PC-9 (cell line): Measurements from ENCODE around the gene EDARADD. TPM values are rescaled to one million over a fixed set of nuclear protein-coding genes. Genes with fewer than 3 reads are reported as not detected.

Experiments
- BruUV-seq: library from RNA; stranded (reverse); fragments of 400-500 nt; replicated peaks from 2 replicates; lab custom pipeline; 2021; lab: Mats Ljungman, UMichigan
- CTCF ChIA-PET: fragments of 300-600 bp; sonication (Branson Sonifier 250); formaldehyde crosslinking; loops from one replicate; lab custom pipeline; 2022; ENCODE audit warnings: antibody characterized with exemption; lab: Charles Lee
- POLR2A ChIA-PET: fragments of 300-600 bp; sonication (Branson Sonifier 250); formaldehyde crosslinking; loops from one replicate; lab custom pipeline; 2022; ENCODE audit warnings: antibody characterized with exemption; ENCODE audit not compliant: unreplicated experiment; lab: Charles Lee
- DNase-seq, 2 experiments: peaks; one replicate each; pipeline versions ENCODE4 v3.0.0 to v3.0.0-alpha.2; 2015 to 2022; ENCODE audit warnings: mixed read lengths in 1 of 2
- H2AFZ ChIP-seq: fragments of 200-600 bp; sonication (generic); 2 replicates; pipeline ENCODE4 v1.8.1; 2017; ENCODE audit warnings: antibody characterized with exemption
- H3F3A ChIP-seq: fragments of 200-600 bp; sonication (generic); 2 replicates; pipeline ENCODE4 v1.8.1; 2017; ENCODE audit warnings: antibody characterized with exemption, mild to moderate bottlenecking, low read depth; ENCODE audit not compliant: insufficient read depth
- H3K27ac ChIP-seq: fragments of 200-600 bp; sonication (generic); 2 replicates; pipeline ENCODE4 v1.6.1; 2016; ENCODE audit warnings: mixed run types
- H3K27me3 ChIP-seq: fragments of 200-600 bp; sonication (generic); 2 replicates; pipeline ENCODE4 v1.6.1; 2016; ENCODE audit warnings: low read depth, mixed run types; ENCODE audit not compliant: insufficient read depth
- H3K36me3 ChIP-seq: fragments of 200-600 bp; sonication (generic); 2 replicates; pipeline ENCODE4 v1.6.1; 2016; ENCODE audit warnings: low read depth, mixed run types
- H3K4me1 ChIP-seq: fragments of 200-600 bp; sonication (generic); replicated peaks from 2 replicates; pipeline ENCODE4 v1.6.1; 2016; ENCODE audit warnings: mixed run types; ENCODE audit not compliant: insufficient read depth
- H3K4me2 ChIP-seq: fragments of 200-600 bp; sonication (generic); 2 replicates; pipeline ENCODE4 v1.6.1; 2017; ENCODE audit warnings: mixed run types
- H3K4me3 ChIP-seq: fragments of 200-600 bp; sonication (generic); 2 replicates; pipeline ENCODE4 v1.6.1; 2016; ENCODE audit warnings: mixed run types
- H3K79me2 ChIP-seq: fragments of 200-600 bp; sonication (generic); 2 replicates; pipeline ENCODE4 v1.6.1; 2017; ENCODE audit warnings: low read depth, mixed run types
- H3K9me2 ChIP-seq: fragments of 200-600 bp; sonication (generic); 2 replicates; pipeline ENCODE4 v1.8.1; 2017; ENCODE audit warnings: mild to moderate bottlenecking; ENCODE audit not compliant: insufficient read depth
- H3K9me3 ChIP-seq: fragments of 200-600 bp; sonication (generic); 2 replicates; pipeline ENCODE4 v1.8.1; 2016; ENCODE audit warnings: low read depth; ENCODE audit not compliant: insufficient read depth
- H4K20me1 ChIP-seq: fragments of 200-600 bp; sonication (generic); 2 replicates; pipeline ENCODE4 v1.8.1; 2017; ENCODE audit not compliant: insufficient read depth
- CTCF ChIP-seq: fragments of 200-600 bp; sonication (generic); conservative IDR thresholded peaks from 2 replicates; pipeline ENCODE4 v1.6.1; 2017; ENCODE audit warnings: mixed run types, antibody characterized with exemption, mild to moderate bottlenecking, moderate library complexity
- EZH2 ChIP-seq: fragments of 200-600 bp; sonication (generic); IDR thresholded peaks from 2 replicates; pipeline ENCODE4 v1.8.0; 2017; ENCODE audit warnings: antibody characterized with exemption, low read depth
- intact Hi-C: fragments of 100-400 bp; cut with micrococcal nuclease; formaldehyde crosslinking; loops from one replicate; pipeline ENCODE4 v1.10.0; 2022; ENCODE audit not compliant: unreplicated experiment
- total RNA-seq: library from RNA; stranded (reverse); gene quantifications from 2 replicates; pipeline ENCODE4 v1.2.3, GENCODE V29; 2021

Gene EDARADD
- total RNA-seq, 1 experiment from 2014 or later: not detected

- Histone ChIP-seq H3K4me1 (peaks cover 45% of the 10 kb centered on the region), H3K4me3 (no peak overlapping the region), H3K4me2 (peak overlapping the region; percentile 44), H3K36me3 (peaks cover 16% of the 10 kb centered on the region), H2AFZ (no peak overlapping the region), H3K79me2 (peaks cover 42% of the 10 kb centered on the region), H3K27me3 (no peaks in the 10 kb centered on the region), H3K27ac (no peak overlapping the region), H3F3A (peaks cover 22% of the 10 kb centered on the region), H3K9me2 (no peaks in the 10 kb centered on the region), H3K9me3 (no peaks in the 10 kb centered on the region), H4K20me1 (no peaks in the 10 kb centered on the region)
- BruUV-seq: no TSS peak
- ChIA-PET POLR2A (no interaction called here), CTCF (no interaction called here)
- TF ChIP-seq EZH2 (no peak), CTCF (no peak)
- intact Hi-C loops: no loop called here
- DNase-seq: no peak
Measured at GRCh38 chr1:236526079-236526478, 132.0 kb downstream of the EDARADD start.

- ChIA-PET CTCF (no interaction called here), POLR2A (interaction anchor here (0.7 kb wide), 1 partner anchor 27 kb away, joined by 4 read pairs; no protein-coding TSS in a partner anchor)
- H3K9me3 ChIP-seq: no peaks in the 10 kb centered on the region
- intact Hi-C loops: loop anchor here (5.0 kb wide), 3 partner anchors 38 to 857 kb away; partner anchors contain the start of gene ERO1B
- BruUV-seq: no TSS peak
- no peaks in the 10 kb centered on the region; the same call in 1 of the 2 replicates for H4K20me1 ChIP-seq
- H3K9me2 ChIP-seq: no peaks in the 10 kb centered on the region
- no peak for DNase-seq
- H3F3A ChIP-seq: peaks cover 31% of the 10 kb centered on the region
- H2AFZ ChIP-seq: no peak overlapping the region
- peaks cover 30% of the 10 kb centered on the region for H3K36me3 ChIP-seq
- H3K4me2 ChIP-seq: peak overlapping the region; percentile 28
- TF ChIP-seq CTCF: no peak
- no peak for TF ChIP-seq EZH2
- H3K4me3 ChIP-seq: no peak overlapping the region
- peak overlapping the region; percentile 28 for H3K27ac ChIP-seq
- peaks cover 49% of the 10 kb centered on the region for H3K79me2 ChIP-seq
- peaks cover 64% of the 10 kb centered on the region for H3K4me1 ChIP-seq
- no peaks in the 10 kb centered on the region for H3K27me3 ChIP-seq
Measured at GRCh38 chr1:236530286-236530685, 136.2 kb downstream of the EDARADD start.

GRCh38 chr1:236530959-236531358, 136.9 kb downstream of the EDARADD start:
- no peak for DNase-seq
- Histone ChIP-seq H3K4me1 (peaks cover 59% of the 10 kb centered on the region), H3K4me3 (no peak overlapping the region), H3K9me3 (no peaks in the 10 kb centered on the region), H3K9me2 (no peaks in the 10 kb centered on the region), H3K36me3 (peaks cover 32% of the 10 kb centered on the region), H3K4me2 (peak overlapping the region; percentile 28), H3K27ac (peak overlapping the region; percentile 28), H3K79me2 (peaks cover 48% of the 10 kb centered on the region), H3F3A (peaks cover 32% of the 10 kb centered on the region), H4K20me1 (no peaks in the 10 kb centered on the region; the same call in 1 of the 2 replicates), H2AFZ (no peak overlapping the region), H3K27me3 (no peaks in the 10 kb centered on the region)
- POLR2A ChIA-PET: no interaction called here
- CTCF ChIA-PET: interaction anchor here (1.3 kb wide), 1 partner anchor 28 kb away, joined by 3 read pairs; no protein-coding TSS in a partner anchor
- no TSS peak for BruUV-seq
- no peak for TF ChIP-seq CTCF
- no peak for TF ChIP-seq EZH2
- intact Hi-C loops: loop anchor here (1.0 to 5.0 kb wide), 4 partner anchors 39 to 856 kb away; partner anchors contain the start of gene ERO1B
